Placental epithelial cell (primary cell): Measurements from ENCODE around the gene CNTLN. TPM values are rescaled to one million over a fixed set of nuclear protein-coding genes. Genes with fewer than 3 reads are reported as not detected.

ENCODE experiments used
- small RNA-seq: library from RNA; depleted of rRNA; stranded (forward); fragments of <200 nt; gene quantifications from one replicate; pipeline ENCODE3, GENCODE V24; 2012
- total RNA-seq: library from RNA; depleted of rRNA; stranded (reverse); fragments of >200 nt; gene quantifications from 2 replicates; pipeline ENCODE4 v1.2.3, GENCODE V29; 2012

CNTLN gene, protein sequence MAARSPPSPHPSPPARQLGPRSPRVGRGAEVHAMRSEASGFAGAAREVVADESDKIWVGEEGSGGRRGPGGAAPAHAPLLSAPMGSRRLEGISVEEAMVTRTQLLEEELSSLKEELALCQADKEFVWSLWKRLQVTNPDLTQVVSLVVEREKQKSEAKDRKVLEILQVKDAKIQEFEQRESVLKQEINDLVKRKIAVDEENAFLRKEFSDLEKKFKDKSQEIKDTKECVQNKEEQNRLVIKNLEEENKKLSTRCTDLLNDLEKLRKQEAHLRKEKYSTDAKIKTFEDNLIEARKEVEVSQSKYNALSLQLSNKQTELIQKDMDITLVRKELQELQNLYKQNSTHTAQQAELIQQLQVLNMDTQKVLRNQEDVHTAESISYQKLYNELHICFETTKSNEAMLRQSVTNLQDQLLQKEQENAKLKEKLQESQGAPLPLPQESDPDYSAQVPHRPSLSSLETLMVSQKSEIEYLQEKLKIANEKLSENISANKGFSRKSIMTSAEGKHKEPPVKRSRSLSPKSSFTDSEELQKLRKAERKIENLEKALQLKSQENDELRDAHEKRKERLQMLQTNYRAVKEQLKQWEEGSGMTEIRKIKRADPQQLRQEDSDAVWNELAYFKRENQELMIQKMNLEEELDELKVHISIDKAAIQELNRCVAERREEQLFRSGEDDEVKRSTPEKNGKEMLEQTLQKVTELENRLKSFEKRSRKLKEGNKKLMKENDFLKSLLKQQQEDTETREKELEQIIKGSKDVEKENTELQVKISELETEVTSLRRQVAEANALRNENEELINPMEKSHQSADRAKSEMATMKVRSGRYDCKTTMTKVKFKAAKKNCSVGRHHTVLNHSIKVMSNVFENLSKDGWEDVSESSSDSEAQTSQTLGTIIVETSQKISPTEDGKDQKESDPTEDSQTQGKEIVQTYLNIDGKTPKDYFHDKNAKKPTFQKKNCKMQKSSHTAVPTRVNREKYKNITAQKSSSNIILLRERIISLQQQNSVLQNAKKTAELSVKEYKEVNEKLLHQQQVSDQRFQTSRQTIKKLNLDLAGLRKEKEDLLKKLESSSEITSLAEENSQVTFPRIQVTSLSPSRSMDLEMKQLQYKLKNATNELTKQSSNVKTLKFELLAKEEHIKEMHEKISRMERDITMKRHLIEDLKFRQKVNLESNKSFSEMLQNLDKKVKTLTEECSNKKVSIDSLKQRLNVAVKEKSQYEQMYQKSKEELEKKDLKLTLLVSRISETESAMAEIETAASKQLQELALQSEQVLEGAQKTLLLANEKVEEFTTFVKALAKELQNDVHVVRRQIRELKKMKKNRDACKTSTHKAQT (N-terminal part only)
- total RNA-seq, result 3.5 and 9.4 TPM in 2 replicates

DNA sequence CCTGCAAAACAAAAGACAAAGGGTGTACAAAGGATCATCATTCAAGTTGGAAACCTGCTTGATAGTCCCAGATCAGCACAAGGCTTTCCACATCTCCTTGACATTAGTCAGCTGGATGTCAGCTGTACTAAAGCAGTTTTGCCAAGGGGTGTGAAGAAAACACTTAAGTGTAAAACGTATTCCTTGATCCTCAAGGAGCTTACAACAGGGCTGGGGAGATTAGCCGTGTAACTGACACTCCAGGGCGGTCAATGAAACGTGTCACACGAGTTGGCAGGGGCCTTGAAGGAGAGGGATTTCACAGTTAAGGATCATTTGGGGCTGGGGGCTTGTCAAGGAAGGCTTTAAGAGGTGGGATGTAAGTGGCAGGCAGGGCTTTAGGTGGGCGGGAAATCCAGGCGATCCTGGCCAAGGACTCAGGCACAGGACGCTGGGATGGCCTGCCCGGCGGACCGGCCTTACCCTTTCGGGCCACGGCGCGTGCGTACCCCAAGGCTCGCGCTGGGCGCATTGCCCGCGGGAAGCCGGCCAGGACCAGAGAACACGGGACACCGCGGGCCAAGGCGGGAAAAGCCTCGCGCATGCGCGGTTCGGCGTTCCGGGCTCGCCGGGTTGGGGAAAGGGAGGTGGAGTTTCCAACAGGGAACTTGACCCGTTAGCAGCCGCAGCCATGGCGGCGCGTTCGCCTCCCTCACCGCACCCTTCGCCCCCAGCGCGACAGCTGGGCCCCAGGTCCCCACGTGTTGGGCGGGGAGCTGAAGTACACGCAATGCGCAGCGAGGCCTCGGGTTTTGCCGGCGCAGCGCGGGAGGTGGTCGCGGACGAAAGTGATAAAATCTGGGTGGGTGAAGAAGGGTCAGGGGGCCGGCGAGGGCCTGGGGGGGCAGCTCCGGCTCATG lies at the start of gene CNTLN:
Gene CNTLN (plus strand): TSS at position 645 of the 899 bp plus-strand sequence. CDS start 26 bp downstream, at position 671.

Small RNA genes lying within 50 kb of the gene (small RNA-seq; reads per million reads assigned to genes)
- not detected for gene RPS29P33
